K562 (cell line): Measurements from ENCODE around the gene ALG12. TPM values are rescaled to one million over a fixed set of nuclear protein-coding genes. Genes with fewer than 3 reads are reported as not detected.

ENCODE experiments used
- ATAC-seq: fragments of 200-7000 bp; cut with Tn5 transposase; 3 replicates; pipeline ENCODE4 v1.9.1; 2020; ENCODE audit warnings: moderate library complexity
- BruUV-seq: library from RNA; stranded (reverse); fragments of 400-500 nt; replicated peaks from 2 replicates; lab custom pipeline; 2021; lab: Mats Ljungman, UMichigan
- CTCF ChIA-PET: fragments of 300-600 bp; formaldehyde crosslinking; extraction: SDS; loops from one replicate; lab custom pipeline; 2021; ENCODE audit warnings: low intra/inter-chr PET ratio; lab: Yijun Ruan, JAX
- POLR2A ChIA-PET: fragments of 300-600, 350-650 bp; sonication (Branson Sonifier 250); formaldehyde crosslinking; extraction: SDS; loops from one replicate; lab custom pipeline; 2021; ENCODE audit warnings: antibody characterized with exemption, inconsistent platforms; lab: Yijun Ruan, JAX
- DNase-seq, 4 experiments: peaks; one replicate each; pipeline versions ENCODE4 v3.0.0 to v3.0.0-alpha.2; 2011 to 2018; ENCODE audit warnings: low spot score in 3 of 4, mixed read lengths in 3 of 4; ENCODE audit errors: extremely low read depth in 1 of 4
- FAIRE-seq: peaks from 2 replicates; lab custom pipeline; 2011; peaks lifted over from hg19 to GRCh38; lab: Jason Lieb, UNC
- H2AFZ ChIP-seq: 2 replicates; pipeline ENCODE4 v1.6.0; 2011; ENCODE audit warnings: low read depth, low read length, control low read depth, inconsistent platforms
- H3K27ac ChIP-seq: fragments of 200-600 bp; 3 replicates; pipeline ENCODE4 v1.8.0; 2011; ENCODE audit warnings: low read depth, mild to moderate bottlenecking, control low read depth, inconsistent platforms, low read length, moderate library complexity, mixed read lengths; ENCODE audit errors: extremely low read depth
- H3K27me3 ChIP-seq, 2 experiments: fragments of 300-600 bp in 1 of 2; 2 replicates in 1 of 2; 3 replicates in 1 of 2; pipeline versions ENCODE4 v1.6.0 to v1.8.0; 2011; ENCODE audit warnings: inconsistent platforms in 2 of 2, low read length in 2 of 2, mild to moderate bottlenecking in 1 of 2, mixed read lengths in 1 of 2, moderate library complexity in 1 of 2; ENCODE audit not compliant: control insufficient read depth in 2 of 2, insufficient read depth in 2 of 2
- H3K36me3 ChIP-seq: fragments of 300-600 bp; 3 replicates; pipeline ENCODE4 v1.8.0; 2011; ENCODE audit warnings: mild to moderate bottlenecking, low read length, inconsistent platforms; ENCODE audit not compliant: control insufficient read depth, insufficient read depth
- H3K4me1 ChIP-seq, 2 experiments: fragments of 200-600 bp in 1 of 2; replicated peaks in 1 of 2; 2 replicates in 1 of 2; 3 replicates in 1 of 2; pipeline versions ENCODE4 v1.5.1 to v1.8.0; 2011; ENCODE audit warnings: inconsistent platforms in 2 of 2, low read length in 2 of 2, mild to moderate bottlenecking in 1 of 2, mixed read lengths in 1 of 2, moderate library complexity in 1 of 2; ENCODE audit not compliant: control insufficient read depth in 2 of 2, insufficient read depth in 2 of 2
- H3K4me2 ChIP-seq: 2 replicates; pipeline ENCODE4 v1.6.1; 2011; ENCODE audit warnings: low read length, control low read depth, inconsistent platforms, mixed read lengths; ENCODE audit not compliant: insufficient read depth
- H3K4me3 ChIP-seq: fragments of 200-600 bp; sonication (generic), shearing (Covaris generic); 2 replicates; pipeline ENCODE4 v1.5.1; 2016; ENCODE audit warnings: control low read depth, inconsistent platforms
- H3K79me2 ChIP-seq: fragments of 200-600 bp; 3 replicates; pipeline ENCODE4 v1.8.0; 2011; ENCODE audit warnings: low read length, inconsistent platforms; ENCODE audit not compliant: control insufficient read depth, insufficient read depth
- H3K9ac ChIP-seq, 2 experiments: 2 replicates each; pipeline versions ENCODE4 v1.6.0 to v1.6.1; 2011; ENCODE audit warnings: low read depth in 2 of 2, low read length in 2 of 2, control low read depth in 1 of 2, inconsistent platforms in 1 of 2, mild to moderate bottlenecking in 1 of 2, mixed read lengths in 1 of 2; ENCODE audit not compliant: insufficient read depth in 1 of 2
- H3K9me1 ChIP-seq: one replicate; pipeline ENCODE4 v1.6.0; 2011; ENCODE audit warnings: inconsistent platforms, mild to moderate bottlenecking, low read length, moderate library complexity; ENCODE audit not compliant: control insufficient read depth, insufficient read depth
- H3K9me3 ChIP-seq: replicated peaks from 2 replicates; pipeline ENCODE4 v1.5.1; 2011; ENCODE audit warnings: low read depth, low read length, inconsistent platforms; ENCODE audit not compliant: control insufficient read depth, insufficient read depth
- H4K20me1 ChIP-seq: replicated peaks from 2 replicates; pipeline ENCODE4 v1.6.1; 2011; ENCODE audit warnings: low read length, inconsistent platforms, mixed read lengths; ENCODE audit not compliant: control insufficient read depth, insufficient read depth
- L3MBTL2 ChIP-seq: fragments of 450-650 bp; IDR thresholded peaks from 2 replicates; pipeline ENCODE4 v1.6.1; 2016; ENCODE audit warnings: mild to moderate bottlenecking, moderate library complexity
- NR2C1 ChIP-seq, 2 experiments: fragments of 450-650 bp; IDR thresholded peaks; 2 replicates each; pipeline ENCODE4 v1.6.1; 2017; ENCODE audit warnings: mild to moderate bottlenecking in 2 of 2, antibody characterized with exemption in 1 of 2, inconsistent platforms in 1 of 2, missing compliant biosample characterization in 1 of 2, missing genetic modification characterization in 1 of 2
- WGBS: fragments of 100-300 bp; shearing (Covaris generic); methylation state at CpG from one replicate; pipeline ENCODE4 v1.1.6; 2016; ENCODE audit warnings: low coverage, mixed read lengths; ENCODE audit not compliant: insufficient coverage; ENCODE audit errors: missing lambda C conversion rate; 5-methylcytosine and 5-hydroxymethylcytosine counted together
- in situ Hi-C: fragments of 300-500 bp; cut with MboI; formaldehyde crosslinking; loops from 4 replicates; pipeline ENCODE4 v1.15.0; 2018; ENCODE audit warnings: inconsistent platforms, mixed read lengths
- intact Hi-C: fragments of 100-400 bp; cut with micrococcal nuclease; formaldehyde crosslinking; loops from 2 replicates; pipeline ENCODE4 v1.14.2; 2022
- polyA plus RNA-seq, 8 experiments: library from polyadenylated mRNA; depleted of rRNA in 4 of 8; stranded (reverse) in 5 of 8; unstranded in 3 of 8; fragments of >200 nt; fragmentation: Nextera tagmentation in 2 of 8; fragmentation: Illumina TruSeq in 1 of 8; extraction: Ambion mirVana in 2 of 8; extraction: Trizol in 1 of 8; gene quantifications; 2 replicates each; pipeline versions ENCODE4 v1.2.1 to v1.2.3, GENCODE V29; 2011 to 2014; ENCODE audit warnings: inconsistent platforms in 1 of 8, missing spikeins in 1 of 8
- total RNA-seq, 7 experiments: library from RNA; depleted of rRNA in 6 of 7; stranded (reverse); fragments of >200 nt in 6 of 7; fragmentation: Illumina TruSeq in 2 of 7; extraction: Trizol in 2 of 7; gene quantifications; 2 replicates each; pipeline versions ENCODE4 v1.2.1 to v1.2.3, GENCODE V29; 2011 to 2021; ENCODE audit warnings: low replicate concordance in 1 of 7
- TF ChIP-seq, protein P1 (sequence below), 2 experiments: fragments of 200-800 bp in 1 of 2; sonication (Bioruptor generic) in 1 of 2; sonication (generic) in 1 of 2; formaldehyde crosslinking in 1 of 2; IDR thresholded peaks in 1 of 2; conservative IDR thresholded peaks in 1 of 2; 2 replicates each; pipeline versions ENCODE4 v1.5.0 to v1.6.1; 2016 to 2020; ENCODE audit warnings: missing compliant biosample characterization in 1 of 2, missing genetic modification characterization in 1 of 2, missing genetic modification reagents in 1 of 2
- TF ChIP-seq, protein P2 (sequence below): fragments of 250-450 bp; sonication (Bioruptor Pico); IDR thresholded peaks from 2 replicates; pipeline ENCODE4 v1.5.0; 2021; ENCODE audit warnings: mild to moderate bottlenecking, borderline replicate concordance
- TF ChIP-seq, protein P3 (sequence below), 3 experiments: fragments of 200-800 bp in 1 of 3; sonication (Bioruptor generic) in 1 of 3; sonication (generic) in 1 of 3; formaldehyde crosslinking in 1 of 3; IDR thresholded peaks; 2 replicates each; pipeline versions ENCODE4 v1.6.1 to v1.8.0; 2016 to 2022; ENCODE audit warnings: mild to moderate bottlenecking in 2 of 3, missing compliant biosample characterization in 2 of 3, missing genetic modification characterization in 2 of 3, missing genetic modification reagents in 1 of 3
- TF ChIP-seq, protein P4 (sequence below): fragments of 450-650 bp; IDR thresholded peaks from 2 replicates; pipeline ENCODE4 v1.6.1; 2016; ENCODE audit warnings: mild to moderate bottlenecking

The ALG12 gene
- total and polyA plus RNA-seq, 9 of the 15 experiments (the other 6 are each of a cell fraction or from before 2014, with no cell fraction given), result 0.20 to 8.5 (median 3.4) TPM

DNA sequence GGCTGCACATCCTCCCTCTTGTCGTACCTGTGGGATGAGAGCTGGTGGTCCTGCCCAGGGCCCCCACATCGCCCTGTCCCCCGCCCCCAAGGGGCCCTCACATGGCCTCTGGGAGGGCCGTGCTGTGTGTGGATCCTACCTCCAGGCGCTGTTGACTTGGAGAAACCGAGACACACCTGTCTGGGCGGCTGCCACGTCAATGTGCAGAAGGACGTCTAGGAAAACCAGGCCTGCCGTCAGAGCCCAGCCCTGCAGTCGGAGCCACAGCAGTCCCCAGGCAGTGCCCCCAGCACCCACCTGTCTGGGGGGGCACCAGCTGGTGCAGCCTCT is 14.2 kb downstream of the ALG12 start:
- 83% methylated on average over 5 of the region's 11 CpGs for WGBS
- ChIA-PET POLR2A (no interaction called here), CTCF (no interaction called here)
- H3K27me3 ChIP-seq, result no peaks in the 10 kb centered on the region
- no peak overlapping the region for H2AFZ ChIP-seq
- H3K4me1 ChIP-seq, result peaks cover 0 to 23% of the 10 kb centered on the region in 2 experiments; a peak in 1 of 5 replicates
- FAIRE-seq (no peak), DNase-seq (no peak), ATAC-seq (no peak)
- in situ Hi-C loops, result no loop called here
- TF ChIP-seq, protein P1, sequence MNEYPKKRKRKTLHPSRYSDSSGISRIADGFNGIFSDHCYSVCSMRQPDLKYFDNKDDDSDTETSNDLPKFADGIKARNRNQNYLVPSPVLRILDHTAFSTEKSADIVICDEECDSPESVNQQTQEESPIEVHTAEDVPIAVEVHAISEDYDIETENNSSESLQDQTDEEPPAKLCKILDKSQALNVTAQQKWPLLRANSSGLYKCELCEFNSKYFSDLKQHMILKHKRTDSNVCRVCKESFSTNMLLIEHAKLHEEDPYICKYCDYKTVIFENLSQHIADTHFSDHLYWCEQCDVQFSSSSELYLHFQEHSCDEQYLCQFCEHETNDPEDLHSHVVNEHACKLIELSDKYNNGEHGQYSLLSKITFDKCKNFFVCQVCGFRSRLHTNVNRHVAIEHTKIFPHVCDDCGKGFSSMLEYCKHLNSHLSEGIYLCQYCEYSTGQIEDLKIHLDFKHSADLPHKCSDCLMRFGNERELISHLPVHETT (CRISPR knock-in tag; conservative IDR thresholded peaks at IDR 0.05 in 1 of 2, IDR thresholded peaks at IDR 0.05 in 1 of 2), result no peak
- TF ChIP-seq, protein P2, sequence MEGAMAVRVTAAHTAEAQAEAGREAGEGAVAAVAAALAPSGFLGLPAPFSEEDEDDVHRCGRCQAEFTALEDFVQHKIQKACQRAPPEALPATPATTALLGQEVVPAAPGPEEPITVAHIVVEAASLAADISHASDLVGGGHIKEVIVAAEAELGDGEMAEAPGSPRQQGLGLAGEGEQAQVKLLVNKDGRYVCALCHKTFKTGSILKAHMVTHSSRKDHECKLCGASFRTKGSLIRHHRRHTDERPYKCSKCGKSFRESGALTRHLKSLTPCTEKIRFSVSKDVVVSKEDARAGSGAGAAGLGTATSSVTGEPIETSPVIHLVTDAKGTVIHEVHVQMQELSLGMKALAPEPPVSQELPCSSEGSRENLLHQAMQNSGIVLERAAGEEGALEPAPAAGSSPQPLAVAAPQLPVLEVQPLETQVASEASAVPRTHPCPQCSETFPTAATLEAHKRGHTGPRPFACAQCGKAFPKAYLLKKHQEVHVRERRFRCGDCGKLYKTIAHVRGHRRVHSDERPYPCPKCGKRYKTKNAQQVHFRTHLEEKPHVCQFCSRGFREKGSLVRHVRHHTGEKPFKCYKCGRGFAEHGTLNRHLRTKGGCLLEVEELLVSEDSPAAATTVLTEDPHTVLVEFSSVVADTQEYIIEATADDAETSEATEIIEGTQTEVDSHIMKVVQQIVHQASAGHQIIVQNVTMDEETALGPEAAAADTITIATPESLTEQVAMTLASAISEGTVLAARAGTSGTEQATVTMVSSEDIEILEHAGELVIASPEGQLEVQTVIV, result no peak
- TF ChIP-seq, protein P3, sequence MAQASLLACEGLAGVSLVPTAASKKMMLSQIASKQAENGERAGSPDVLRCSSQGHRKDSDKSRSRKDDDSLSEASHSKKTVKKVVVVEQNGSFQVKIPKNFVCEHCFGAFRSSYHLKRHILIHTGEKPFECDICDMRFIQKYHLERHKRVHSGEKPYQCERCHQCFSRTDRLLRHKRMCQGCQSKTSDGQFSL (CRISPR knock-in tag; IDR thresholded peaks at IDR 0.05), result no peak
- TF ChIP-seq, protein P3 (tag; IDR thresholded peaks at IDR 0.05), result no peak
- TF ChIP-seq NR2C1 (IDR thresholded peaks at IDR 0.05), result no peak
- no peak for TF ChIP-seq NR2C1 (tag; IDR thresholded peaks at IDR 0.05)
- TF ChIP-seq, protein P4, sequence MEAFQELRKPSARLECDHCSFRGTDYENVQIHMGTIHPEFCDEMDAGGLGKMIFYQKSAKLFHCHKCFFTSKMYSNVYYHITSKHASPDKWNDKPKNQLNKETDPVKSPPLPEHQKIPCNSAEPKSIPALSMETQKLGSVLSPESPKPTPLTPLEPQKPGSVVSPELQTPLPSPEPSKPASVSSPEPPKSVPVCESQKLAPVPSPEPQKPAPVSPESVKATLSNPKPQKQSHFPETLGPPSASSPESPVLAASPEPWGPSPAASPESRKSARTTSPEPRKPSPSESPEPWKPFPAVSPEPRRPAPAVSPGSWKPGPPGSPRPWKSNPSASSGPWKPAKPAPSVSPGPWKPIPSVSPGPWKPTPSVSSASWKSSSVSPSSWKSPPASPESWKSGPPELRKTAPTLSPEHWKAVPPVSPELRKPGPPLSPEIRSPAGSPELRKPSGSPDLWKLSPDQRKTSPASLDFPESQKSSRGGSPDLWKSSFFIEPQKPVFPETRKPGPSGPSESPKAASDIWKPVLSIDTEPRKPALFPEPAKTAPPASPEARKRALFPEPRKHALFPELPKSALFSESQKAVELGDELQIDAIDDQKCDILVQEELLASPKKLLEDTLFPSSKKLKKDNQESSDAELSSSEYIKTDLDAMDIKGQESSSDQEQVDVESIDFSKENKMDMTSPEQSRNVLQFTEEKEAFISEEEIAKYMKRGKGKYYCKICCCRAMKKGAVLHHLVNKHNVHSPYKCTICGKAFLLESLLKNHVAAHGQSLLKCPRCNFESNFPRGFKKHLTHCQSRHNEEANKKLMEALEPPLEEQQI, result no peak
- TF ChIP-seq L3MBTL2, result no peak
- no TSS peak for BruUV-seq
- H3K79me2 ChIP-seq, result no peaks in the 10 kb centered on the region
- H3K9me3 ChIP-seq, result 0 out of 2 replicates have a peak, but pooled peaks cover 4% of the 10 kb centered on the region
- no peak overlapping the region for H3K4me3 ChIP-seq
- H3K9ac ChIP-seq, result no peak overlapping the region
- H3K4me2 ChIP-seq, result no peak overlapping the region
- intact Hi-C loops, result no loop called here
- H3K36me3 ChIP-seq, result peaks cover 25% of the 10 kb centered on the region; the same call in 2 of the 3 replicates
- H3K9me1 ChIP-seq, result no peaks in the 10 kb centered on the region
- H3K27ac ChIP-seq, result no peak overlapping the region
- no peaks in the 10 kb centered on the region for H4K20me1 ChIP-seq
